Measurements from ENCODE around the gene APPBP2.

The APPBP2 gene

DNA sequence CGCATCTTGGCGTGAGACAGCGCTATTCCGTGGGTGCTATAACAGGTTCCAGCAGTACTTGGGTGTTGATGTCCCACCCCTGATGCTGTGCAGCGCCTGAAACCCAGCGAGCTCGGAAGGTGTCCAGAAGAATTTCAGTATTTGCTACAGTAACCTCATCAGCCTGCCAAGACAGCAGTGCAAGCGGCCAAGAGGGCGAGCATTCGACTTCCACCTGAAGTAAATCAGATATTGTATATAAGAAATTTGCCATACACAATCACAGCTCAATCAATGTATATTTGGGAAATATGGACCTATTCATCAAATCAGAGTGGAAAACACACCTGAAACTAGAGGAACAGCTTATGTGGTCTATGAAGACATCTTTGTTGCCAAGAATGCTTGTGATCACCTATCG, 13.0 kb downstream of the APPBP2 start:
- DNase-seq (ENCODE audit: low read depth) = no peak
- TF ChIP-seq, protein P1, sequence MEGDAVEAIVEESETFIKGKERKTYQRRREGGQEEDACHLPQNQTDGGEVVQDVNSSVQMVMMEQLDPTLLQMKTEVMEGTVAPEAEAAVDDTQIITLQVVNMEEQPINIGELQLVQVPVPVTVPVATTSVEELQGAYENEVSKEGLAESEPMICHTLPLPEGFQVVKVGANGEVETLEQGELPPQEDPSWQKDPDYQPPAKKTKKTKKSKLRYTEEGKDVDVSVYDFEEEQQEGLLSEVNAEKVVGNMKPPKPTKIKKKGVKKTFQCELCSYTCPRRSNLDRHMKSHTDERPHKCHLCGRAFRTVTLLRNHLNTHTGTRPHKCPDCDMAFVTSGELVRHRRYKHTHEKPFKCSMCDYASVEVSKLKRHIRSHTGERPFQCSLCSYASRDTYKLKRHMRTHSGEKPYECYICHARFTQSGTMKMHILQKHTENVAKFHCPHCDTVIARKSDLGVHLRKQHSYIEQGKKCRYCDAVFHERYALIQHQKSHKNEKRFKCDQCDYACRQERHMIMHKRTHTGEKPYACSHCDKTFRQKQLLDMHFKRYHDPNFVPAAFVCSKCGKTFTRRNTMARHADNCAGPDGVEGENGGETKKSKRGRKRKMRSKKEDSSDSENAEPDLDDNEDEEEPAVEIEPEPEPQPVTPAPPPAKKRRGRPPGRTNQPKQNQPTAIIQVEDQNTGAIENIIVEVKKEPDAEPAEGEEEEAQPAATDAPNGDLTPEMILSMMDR (IDR thresholded peaks at IDR 0.05; ENCODE audit: low read depth, low read length) = no peak
- TF ChIP-seq, protein P2, sequence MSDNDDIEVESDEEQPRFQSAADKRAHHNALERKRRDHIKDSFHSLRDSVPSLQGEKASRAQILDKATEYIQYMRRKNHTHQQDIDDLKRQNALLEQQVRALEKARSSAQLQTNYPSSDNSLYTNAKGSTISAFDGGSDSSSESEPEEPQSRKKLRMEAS (IDR thresholded peaks at IDR 0.05; ENCODE audit: low read depth, low read length) = no peak
- TF ChIP-seq POLR2A (IDR thresholded peaks at IDR 0.05; ENCODE audit: extremely low read depth, insufficient read length) (no peak), MYC (IDR thresholded peaks at IDR 0.05; ENCODE audit: low read depth, low read length) (no peak)
- no peak overlapping the region for H3K4me3 ChIP-seq (ENCODE audit: low read depth, low read length)

DNA sequence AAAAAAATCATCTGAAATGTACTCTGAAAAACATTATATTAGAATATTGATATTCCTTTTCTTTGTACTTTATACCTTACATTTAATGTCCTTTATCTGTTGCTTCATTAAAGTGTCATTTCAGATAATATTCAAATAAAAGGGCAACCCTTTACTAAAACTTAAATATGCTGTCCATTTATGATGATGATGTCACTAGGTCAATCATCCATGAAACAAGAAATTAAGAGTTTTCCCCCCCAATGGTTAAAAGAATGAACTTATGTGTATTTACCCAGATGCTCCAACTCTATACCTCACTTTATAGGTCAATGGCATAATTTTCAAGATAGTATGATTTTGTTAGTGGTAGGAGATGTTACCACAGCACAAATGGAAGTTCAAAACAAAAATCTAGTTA, 15.3 kb downstream of the APPBP2 start:
- TF ChIP-seq MYC (IDR thresholded peaks at IDR 0.05; ENCODE audit: low read depth, low read length) (no peak), POLR2A (IDR thresholded peaks at IDR 0.05; ENCODE audit: extremely low read depth, insufficient read length) (no peak)
- TF ChIP-seq, protein P2 (IDR thresholded peaks at IDR 0.05; ENCODE audit: low read depth, low read length) = no peak
- TF ChIP-seq, protein P1 (IDR thresholded peaks at IDR 0.05; ENCODE audit: low read depth, low read length) = no peak
- H3K4me3 ChIP-seq (ENCODE audit: low read depth, low read length) = no peak overlapping the region
- no peak for DNase-seq (ENCODE audit: low read depth)

DNA sequence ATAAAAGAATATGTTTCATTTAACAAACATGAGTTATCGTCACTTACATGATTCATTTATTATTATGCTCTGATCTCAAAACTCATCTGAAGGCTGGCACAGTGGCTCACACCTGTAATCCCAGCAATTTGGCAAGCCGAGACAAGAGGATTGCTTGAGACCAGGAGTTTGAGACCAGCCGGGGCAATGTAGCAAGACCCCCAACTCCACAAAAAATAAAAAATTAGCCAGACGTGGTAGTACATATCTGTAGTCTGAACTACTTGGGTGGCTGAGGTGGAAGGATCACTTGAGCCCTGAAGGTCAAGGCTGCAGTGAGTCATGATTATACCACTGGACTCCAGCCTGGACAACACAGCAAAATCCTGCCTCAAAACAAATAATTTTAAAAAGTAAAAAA, 16.0 kb downstream of the APPBP2 start:
- no peak overlapping the region for H3K4me3 ChIP-seq (ENCODE audit: low read depth, low read length)
- TF ChIP-seq, protein P2 (IDR thresholded peaks at IDR 0.05; ENCODE audit: low read depth, low read length) = no peak
- TF ChIP-seq, protein P1 (IDR thresholded peaks at IDR 0.05; ENCODE audit: low read depth, low read length) = no peak
- no peak for TF ChIP-seq POLR2A (IDR thresholded peaks at IDR 0.05; ENCODE audit: extremely low read depth, insufficient read length)
- no peak for DNase-seq (ENCODE audit: low read depth)

DNA sequence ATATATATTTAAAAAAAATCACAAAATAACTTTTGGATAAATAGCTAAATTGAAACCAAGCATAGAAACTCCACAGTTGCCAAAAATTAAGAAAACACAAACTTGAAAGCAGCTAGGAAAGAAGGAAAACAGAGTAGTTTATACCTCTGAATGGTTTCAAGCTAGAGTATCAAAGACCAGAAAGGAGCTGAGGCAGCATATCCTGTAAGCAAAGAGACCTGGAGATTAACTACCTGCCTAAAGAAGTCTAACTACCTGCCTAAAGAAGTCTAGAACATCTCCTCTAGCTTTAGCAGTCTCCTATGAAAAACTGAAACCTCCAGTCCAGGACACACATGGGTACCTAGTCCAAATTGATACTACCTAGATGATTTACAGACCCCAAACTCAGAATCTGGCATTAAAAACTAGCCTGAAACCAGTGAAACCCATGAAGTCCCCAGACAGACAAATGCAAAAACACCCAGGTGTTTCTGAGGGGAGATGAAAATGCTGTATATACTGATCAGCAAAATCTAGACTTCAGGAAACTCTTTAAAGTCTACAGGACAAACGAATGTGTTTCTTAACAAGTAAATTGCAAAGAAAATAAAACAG, 17.6 kb downstream of the APPBP2 start:
- DNase-seq (ENCODE audit: low read depth) = no peak
- H3K4me3 ChIP-seq (ENCODE audit: low read depth, low read length) = no peak overlapping the region
- TF ChIP-seq, protein P2 (IDR thresholded peaks at IDR 0.05; ENCODE audit: low read depth, low read length) = no peak
- TF ChIP-seq MYC (IDR thresholded peaks at IDR 0.05; ENCODE audit: low read depth, low read length) = no peak
- TF ChIP-seq, protein P1 (IDR thresholded peaks at IDR 0.05; ENCODE audit: low read depth, low read length) = no peak
- no peak for TF ChIP-seq POLR2A (IDR thresholded peaks at IDR 0.05; ENCODE audit: extremely low read depth, insufficient read length)

DNA sequence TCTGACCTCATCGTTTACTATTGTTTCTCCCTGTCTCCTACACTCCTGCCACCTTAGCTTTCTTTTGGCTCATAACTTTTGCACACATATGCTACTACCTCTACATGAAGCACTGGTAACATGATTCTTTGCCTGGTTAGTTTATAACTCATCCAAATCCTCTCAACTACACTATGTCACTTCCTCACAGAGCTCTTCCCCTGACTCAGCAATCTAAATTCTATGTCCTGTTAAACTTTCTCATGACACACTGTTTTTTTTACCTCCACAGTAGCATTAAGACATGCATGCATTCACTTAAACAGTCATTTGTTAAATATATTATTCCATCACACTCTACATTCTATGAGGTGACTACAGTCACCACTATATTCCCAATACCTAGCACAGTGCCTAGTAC, 19.7 kb downstream of the APPBP2 start:
- peak; percentile 40 for DNase-seq (ENCODE audit: low read depth)
- TF ChIP-seq, protein P1 (IDR thresholded peaks at IDR 0.05; ENCODE audit: low read depth, low read length) = no peak
- TF ChIP-seq POLR2A (IDR thresholded peaks at IDR 0.05; ENCODE audit: extremely low read depth, insufficient read length) = no peak
- TF ChIP-seq, protein P2 (IDR thresholded peaks at IDR 0.05; ENCODE audit: low read depth, low read length) = no peak
- TF ChIP-seq MYC (IDR thresholded peaks at IDR 0.05; ENCODE audit: low read depth, low read length) = no peak
- no peak overlapping the region for H3K4me3 ChIP-seq (ENCODE audit: low read depth, low read length)

Data from NB4 (cell line).